Suprapubic skin (tissue), 4 donors: ENCODE data around the gene PSMD12. TPM values are rescaled to one million over a fixed set of nuclear protein-coding genes. Genes with fewer than 3 reads are reported as not detected.

ENCODE experiments used
- DNase-seq, 2 donors: peaks; one replicate each; pipeline ENCODE4 v3.0.0-alpha.2; 2019; ENCODE audit warnings: low spot score in 2 of 2
- H3K27ac ChIP-seq: fragments of 200-600 bp; sonication (generic); one replicate; pipeline ENCODE4 v1.5.1; 2019
- H3K27me3 ChIP-seq: fragments of 200-600 bp; sonication (generic); one replicate; pipeline ENCODE4 v1.5.1; 2019
- H3K36me3 ChIP-seq: fragments of 200-600 bp; sonication (generic); one replicate; pipeline ENCODE4 v1.5.1; 2019
- H3K4me1 ChIP-seq: fragments of 200-600 bp; sonication (generic); one replicate; pipeline ENCODE4 v1.5.1; 2019
- H3K4me3 ChIP-seq: fragments of 200-600 bp; sonication (generic); one replicate; pipeline ENCODE4 v1.5.1; 2019; ENCODE audit warnings: mild to moderate bottlenecking
- H3K9me3 ChIP-seq: fragments of 200-600 bp; sonication (generic); one replicate; pipeline ENCODE4 v1.5.1; 2019
- CTCF ChIP-seq, 2 donors: fragments of 200-600 bp in 1 of 2; fragments of 450-650 bp in 1 of 2; sonication (generic) in 1 of 2; IDR thresholded peaks; one replicate each; pipeline ENCODE4 v1.5.1; 2016 to 2019; ENCODE audit warnings: antibody characterized with exemption in 2 of 2, mild to moderate bottlenecking in 1 of 2, moderate library complexity in 1 of 2
- EP300 ChIP-seq: sonication (generic); formaldehyde crosslinking; IDR thresholded peaks from one replicate; pipeline ENCODE4 v1.6.1; 2017; ENCODE audit warnings: antibody characterized with exemption
- POLR2A ChIP-seq, 2 donors: fragments of 450-650 bp; IDR thresholded peaks; one replicate each; pipeline ENCODE4 v1.6.1; 2017; ENCODE audit warnings: antibody characterized with exemption in 2 of 2, mild to moderate bottlenecking in 2 of 2, moderate library complexity in 2 of 2
- POLR2AphosphoS5 ChIP-seq, 3 donors: sonication (generic); formaldehyde crosslinking; IDR thresholded peaks; one replicate each; pipeline ENCODE4 v1.6.1; 2017; ENCODE audit warnings: antibody characterized with exemption in 3 of 3
- WGBS: methylation state at CpG from one replicate; pipeline ENCODE4 v1.1.5; 2018; 5-methylcytosine and 5-hydroxymethylcytosine counted together
- total RNA-seq, 4 donors: library from RNA; depleted of rRNA; stranded (reverse); fragments of >200 nt; gene quantifications; one replicate each; pipeline ENCODE4 v1.1.0, GENCODE V29; 2016

Gene PSMD12
- total RNA-seq, 4 donors from 2014 or later, result 25.0 to 31.4 (median 27.8) TPM

- H3K4me3 ChIP-seq, result no peak overlapping the region
- TF ChIP-seq CTCF (IDR thresholded peaks at IDR 0.05), result no peak
- TF ChIP-seq POLR2AphosphoS5 (IDR thresholded peaks at IDR 0.05), result no peak
- no peak for TF ChIP-seq EP300
- no peak for TF ChIP-seq POLR2A (IDR thresholded peaks at IDR 0.05)
Observed at GRCh38 chr17:67362173-67362572, 4.2 kb downstream of the PSMD12 start.

GRCh38 chr17:67360880-67361279, 5.5 kb downstream of the PSMD12 start:
- no peak overlapping the region for H3K4me3 ChIP-seq
- H3K9me3 ChIP-seq, result no peaks in the 10 kb centered on the region
- WGBS, result 61% methylated on average over 1 of the region's 1 CpG
- TF ChIP-seq POLR2AphosphoS5 (IDR thresholded peaks at IDR 0.05), result no peak
- TF ChIP-seq EP300, result no peak
- TF ChIP-seq CTCF (IDR thresholded peaks at IDR 0.05), result no peak
- TF ChIP-seq POLR2A (IDR thresholded peaks at IDR 0.05), result no peak
- no peak for DNase-seq
- H3K27me3 ChIP-seq, result no peaks in the 10 kb centered on the region
- no peak overlapping the region for H3K27ac ChIP-seq
- peaks cover 22% of the 10 kb centered on the region for H3K36me3 ChIP-seq
- H3K4me1 ChIP-seq, result peaks cover 59% of the 10 kb centered on the region

More at GRCh38 chr17:67362173-67362572, 4.2 kb downstream of the PSMD12 start:
- H3K36me3 ChIP-seq, result peaks cover 13% of the 10 kb centered on the region
- no peaks in the 10 kb centered on the region for H3K27me3 ChIP-seq
- H3K9me3 ChIP-seq, result no peaks in the 10 kb centered on the region
- no peak overlapping the region for H3K27ac ChIP-seq
- peaks cover 64% of the 10 kb centered on the region for H3K4me1 ChIP-seq
- DNase-seq, result no peak
- 96% methylated on average over 9 of the region's 9 CpGs for WGBS

- H3K36me3 ChIP-seq, result peaks cover 23% of the 10 kb centered on the region
- no peak for TF ChIP-seq POLR2A (IDR thresholded peaks at IDR 0.05)
- TF ChIP-seq CTCF (IDR thresholded peaks at IDR 0.05), result no peak
- no peak for TF ChIP-seq EP300
- H3K4me1 ChIP-seq, result peaks cover 55% of the 10 kb centered on the region
- H3K27ac ChIP-seq, result no peak overlapping the region
- no peaks in the 10 kb centered on the region for H3K9me3 ChIP-seq
- DNase-seq, result no peak
- no peaks in the 10 kb centered on the region for H3K27me3 ChIP-seq
- WGBS, result 60% methylated on average over 8 of the region's 8 CpGs
- H3K4me3 ChIP-seq, result no peak overlapping the region
Observed at GRCh38 chr17:67359960-67360791, 6.2 kb downstream of the PSMD12 start.

GRCh38 chr17:67358612-67359011, 7.8 kb downstream of the PSMD12 start:
- Histone ChIP-seq H3K27me3 (no peaks in the 10 kb centered on the region), H3K36me3 (peaks cover 37% of the 10 kb centered on the region), H3K4me3 (no peak overlapping the region), H3K9me3 (no peaks in the 10 kb centered on the region), H3K4me1 (peaks cover 40% of the 10 kb centered on the region), H3K27ac (no peak overlapping the region)
- no peak for TF ChIP-seq CTCF (IDR thresholded peaks at IDR 0.05)
- no peak for TF ChIP-seq EP300
- TF ChIP-seq POLR2A (IDR thresholded peaks at IDR 0.05), result no peak
- TF ChIP-seq POLR2AphosphoS5 (IDR thresholded peaks at IDR 0.05), result no peak
- no peak for DNase-seq
- 70% methylated on average over 2 of the region's 2 CpGs for WGBS

GRCh38 chr17:67353929-67354574, 12.3 kb downstream of the PSMD12 start:
- no peak for DNase-seq
- Histone ChIP-seq H3K4me3 (no peak overlapping the region), H3K4me1 (peaks cover 5% of the 10 kb centered on the region), H3K27me3 (no peaks in the 10 kb centered on the region), H3K9me3 (no peaks in the 10 kb centered on the region), H3K36me3 (peaks cover 64% of the 10 kb centered on the region), H3K27ac (no peak overlapping the region)
- 88% methylated on average over 8 of the region's 8 CpGs for WGBS
- no peak for TF ChIP-seq POLR2AphosphoS5 (IDR thresholded peaks at IDR 0.05)
- TF ChIP-seq CTCF (IDR thresholded peaks at IDR 0.05), result no peak
- no peak for TF ChIP-seq EP300
- no peak for TF ChIP-seq POLR2A (IDR thresholded peaks at IDR 0.05)
